Testis (tissue), 2 donors: Measurements from ENCODE around the gene ZSCAN1.

Experiments used
- POLR2A ChIP-seq: fragments of 450-650 bp; IDR thresholded peaks from one replicate; pipeline ENCODE4 v1.6.1; 2017; ENCODE audit warnings: antibody characterized with exemption, mild to moderate bottlenecking, moderate library complexity
- TF ChIP-seq, protein P1 (sequence below), 3 experiments: fragments of 450-650 bp in 2 of 3; fragments of 200-600 bp in 1 of 3; sonication (generic) in 1 of 3; IDR thresholded peaks; one replicate each; pipeline ENCODE4 v1.5.1; 2016 to 2019; ENCODE audit warnings: antibody characterized with exemption in 3 of 3, mild to moderate bottlenecking in 2 of 3, moderate library complexity in 1 of 3

DNA sequence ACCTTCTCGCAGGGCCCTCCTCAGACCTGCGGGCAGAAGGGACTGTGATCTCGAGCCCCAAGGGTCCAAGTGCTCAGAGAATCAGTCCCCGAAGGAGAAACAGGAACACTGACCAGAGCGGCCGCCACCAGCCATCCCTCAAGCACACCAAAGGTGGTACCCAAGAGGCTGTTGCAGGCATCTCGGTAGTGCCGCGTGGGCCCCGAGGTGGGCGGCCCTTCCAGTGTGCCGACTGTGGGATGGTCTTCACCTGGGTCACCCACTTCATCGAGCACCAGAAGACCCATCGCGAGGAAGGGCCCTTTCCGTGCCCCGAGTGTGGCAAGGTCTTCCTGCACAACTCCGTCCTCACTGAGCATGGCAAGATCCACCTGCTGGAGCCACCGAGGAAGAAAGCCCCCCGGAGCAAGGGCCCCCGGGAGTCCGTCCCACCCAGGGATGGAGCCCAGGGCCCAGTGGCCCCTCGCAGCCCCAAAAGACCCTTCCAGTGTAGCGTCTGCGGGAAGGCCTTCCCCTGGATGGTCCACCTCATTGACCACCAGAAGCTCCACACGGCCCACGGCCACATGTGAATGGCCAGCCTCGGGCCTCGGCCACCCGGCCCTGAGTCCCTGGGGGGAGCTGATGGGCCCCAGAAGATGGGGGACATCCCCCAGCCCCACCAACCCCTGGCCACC is 19.8 kb downstream of the ZSCAN1 start:
- TF ChIP-seq, protein P1, sequence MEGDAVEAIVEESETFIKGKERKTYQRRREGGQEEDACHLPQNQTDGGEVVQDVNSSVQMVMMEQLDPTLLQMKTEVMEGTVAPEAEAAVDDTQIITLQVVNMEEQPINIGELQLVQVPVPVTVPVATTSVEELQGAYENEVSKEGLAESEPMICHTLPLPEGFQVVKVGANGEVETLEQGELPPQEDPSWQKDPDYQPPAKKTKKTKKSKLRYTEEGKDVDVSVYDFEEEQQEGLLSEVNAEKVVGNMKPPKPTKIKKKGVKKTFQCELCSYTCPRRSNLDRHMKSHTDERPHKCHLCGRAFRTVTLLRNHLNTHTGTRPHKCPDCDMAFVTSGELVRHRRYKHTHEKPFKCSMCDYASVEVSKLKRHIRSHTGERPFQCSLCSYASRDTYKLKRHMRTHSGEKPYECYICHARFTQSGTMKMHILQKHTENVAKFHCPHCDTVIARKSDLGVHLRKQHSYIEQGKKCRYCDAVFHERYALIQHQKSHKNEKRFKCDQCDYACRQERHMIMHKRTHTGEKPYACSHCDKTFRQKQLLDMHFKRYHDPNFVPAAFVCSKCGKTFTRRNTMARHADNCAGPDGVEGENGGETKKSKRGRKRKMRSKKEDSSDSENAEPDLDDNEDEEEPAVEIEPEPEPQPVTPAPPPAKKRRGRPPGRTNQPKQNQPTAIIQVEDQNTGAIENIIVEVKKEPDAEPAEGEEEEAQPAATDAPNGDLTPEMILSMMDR (IDR thresholded peaks at IDR 0.05) = no peak
- TF ChIP-seq POLR2A = no peak
